GM10248 (cell line): ENCODE measurements around the gene SEPTIN5.

Source experiments
- CTCF ChIA-PET: fragments of 300-600 bp; sonication (Branson Sonifier 250); formaldehyde crosslinking; extraction: SDS; loops from one replicate; lab custom pipeline; 2021; ENCODE audit warnings: antibody characterized with exemption; lab: Yijun Ruan, JAX
- POLR2A ChIA-PET: fragments of 350-650 bp; sonication (Branson Sonifier 250); formaldehyde crosslinking; extraction: SDS; loops from one replicate; lab custom pipeline; 2020; ENCODE audit warnings: antibody characterized with exemption; lab: Yijun Ruan, JAX
- DNase-seq: peaks from one replicate; pipeline ENCODE4 v3.0.0; 2012; ENCODE audit errors: extremely low spot score
- TF ChIP-seq, protein P1 (sequence below): IDR thresholded peaks from 2 replicates; pipeline ENCODE4 v1.5.1; 2012; ENCODE audit warnings: mild to moderate bottlenecking, low read depth; ENCODE audit errors: extremely low read depth, missing control alignments, control extremely low read depth

Gene SEPTIN5

DNA sequence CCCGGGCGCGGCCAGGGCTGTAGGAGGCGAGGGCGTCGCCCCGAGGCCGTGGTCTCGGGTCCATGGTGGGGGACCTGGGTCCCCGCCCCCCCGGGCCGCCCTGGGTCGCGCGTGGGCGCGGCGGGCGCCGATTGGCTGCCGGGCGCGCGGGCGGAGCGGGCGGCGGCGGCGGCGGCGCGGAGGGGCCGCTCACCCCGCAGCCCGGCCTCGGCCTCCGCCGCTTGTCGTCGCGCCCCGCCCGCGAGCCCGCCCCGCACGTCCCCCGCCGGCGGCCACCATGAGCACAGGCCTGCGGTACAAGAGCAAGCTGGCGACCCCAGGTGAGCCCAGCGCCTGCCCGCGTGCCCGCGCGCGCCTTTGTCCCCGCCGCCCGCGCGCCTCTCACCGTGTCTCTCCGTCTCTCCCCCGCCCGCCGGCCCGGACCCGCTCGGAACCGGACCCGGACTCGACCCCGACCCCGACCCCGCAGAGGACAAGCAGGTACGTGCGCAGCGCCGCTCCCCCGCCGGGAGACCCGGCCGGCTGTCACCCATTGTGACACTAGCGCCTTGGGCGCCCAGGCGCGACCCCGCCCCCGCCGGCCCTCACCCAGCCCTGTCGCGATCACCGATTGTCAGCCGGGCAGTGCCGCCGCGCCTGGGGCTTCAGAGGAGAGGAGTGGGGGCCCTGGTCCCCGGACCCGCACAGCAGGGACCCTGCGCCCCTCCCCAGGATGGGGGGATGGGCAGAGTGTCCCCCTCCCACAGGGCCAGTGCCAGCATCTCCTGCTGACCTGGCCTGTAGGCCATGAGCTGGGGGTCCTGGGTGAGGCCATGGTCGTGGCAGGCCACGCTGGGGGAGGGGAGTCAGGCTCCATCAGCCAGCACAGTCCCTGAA lies at the start of gene SEPTIN5:
Gene SEPTIN5 (plus strand): TSS at position 192 of the 876 bp plus-strand sequence. CDS start 86 bp downstream, at position 278.
- POLR2A ChIA-PET = no interaction called here
- CTCF ChIA-PET = no interaction called here
- TF ChIP-seq, protein P1, sequence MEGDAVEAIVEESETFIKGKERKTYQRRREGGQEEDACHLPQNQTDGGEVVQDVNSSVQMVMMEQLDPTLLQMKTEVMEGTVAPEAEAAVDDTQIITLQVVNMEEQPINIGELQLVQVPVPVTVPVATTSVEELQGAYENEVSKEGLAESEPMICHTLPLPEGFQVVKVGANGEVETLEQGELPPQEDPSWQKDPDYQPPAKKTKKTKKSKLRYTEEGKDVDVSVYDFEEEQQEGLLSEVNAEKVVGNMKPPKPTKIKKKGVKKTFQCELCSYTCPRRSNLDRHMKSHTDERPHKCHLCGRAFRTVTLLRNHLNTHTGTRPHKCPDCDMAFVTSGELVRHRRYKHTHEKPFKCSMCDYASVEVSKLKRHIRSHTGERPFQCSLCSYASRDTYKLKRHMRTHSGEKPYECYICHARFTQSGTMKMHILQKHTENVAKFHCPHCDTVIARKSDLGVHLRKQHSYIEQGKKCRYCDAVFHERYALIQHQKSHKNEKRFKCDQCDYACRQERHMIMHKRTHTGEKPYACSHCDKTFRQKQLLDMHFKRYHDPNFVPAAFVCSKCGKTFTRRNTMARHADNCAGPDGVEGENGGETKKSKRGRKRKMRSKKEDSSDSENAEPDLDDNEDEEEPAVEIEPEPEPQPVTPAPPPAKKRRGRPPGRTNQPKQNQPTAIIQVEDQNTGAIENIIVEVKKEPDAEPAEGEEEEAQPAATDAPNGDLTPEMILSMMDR = no peak
- no peak for DNase-seq

DNA sequence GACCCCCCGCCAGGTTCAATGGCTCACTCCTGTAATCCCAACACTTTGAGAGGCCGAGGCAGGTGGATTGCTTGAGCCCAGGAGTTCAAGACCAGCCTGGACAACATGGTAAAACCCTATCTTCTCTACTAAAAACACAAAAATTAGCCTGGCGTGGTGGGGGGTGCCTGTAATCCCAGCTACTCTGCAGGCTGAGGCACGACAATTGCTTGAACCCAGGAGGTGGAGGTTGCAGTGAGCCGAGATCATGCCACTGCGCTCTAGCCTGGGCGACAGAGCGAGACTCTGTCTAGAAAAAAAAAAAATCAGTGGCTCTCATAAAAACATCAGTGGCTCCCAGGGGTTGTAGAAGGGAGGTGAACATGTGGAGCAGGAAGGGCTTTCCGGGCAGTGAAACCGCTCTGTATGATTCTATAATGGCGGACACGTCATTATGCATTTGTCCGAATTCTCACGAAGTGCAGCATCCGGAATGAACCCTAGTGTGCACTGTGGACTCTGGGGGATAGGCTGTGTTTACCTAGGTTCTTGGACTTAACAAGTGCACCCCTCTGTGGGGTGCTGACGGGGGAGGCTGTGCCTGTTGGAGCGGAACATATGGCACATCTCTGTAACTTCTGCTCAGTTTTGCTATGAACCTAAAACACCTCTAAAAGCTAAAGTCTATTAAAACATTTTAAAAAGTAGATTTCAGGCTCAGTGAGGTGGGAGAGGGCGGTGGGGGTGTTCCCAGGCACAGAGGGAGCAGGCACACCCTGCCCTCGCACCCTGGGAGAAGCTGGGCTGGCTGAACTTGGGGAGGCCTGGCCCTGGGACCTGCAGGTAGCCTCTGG lies 49.1 kb upstream of the SEPTIN5 start:
- POLR2A ChIA-PET = no interaction called here
- TF ChIP-seq, protein P1 = no peak
- no peak for DNase-seq
- CTCF ChIA-PET = interaction anchor here (1.4 kb wide), 1 partner anchor 13 kb away, joined by 6 read pairs; no protein-coding TSS in a partner anchor

DNA sequence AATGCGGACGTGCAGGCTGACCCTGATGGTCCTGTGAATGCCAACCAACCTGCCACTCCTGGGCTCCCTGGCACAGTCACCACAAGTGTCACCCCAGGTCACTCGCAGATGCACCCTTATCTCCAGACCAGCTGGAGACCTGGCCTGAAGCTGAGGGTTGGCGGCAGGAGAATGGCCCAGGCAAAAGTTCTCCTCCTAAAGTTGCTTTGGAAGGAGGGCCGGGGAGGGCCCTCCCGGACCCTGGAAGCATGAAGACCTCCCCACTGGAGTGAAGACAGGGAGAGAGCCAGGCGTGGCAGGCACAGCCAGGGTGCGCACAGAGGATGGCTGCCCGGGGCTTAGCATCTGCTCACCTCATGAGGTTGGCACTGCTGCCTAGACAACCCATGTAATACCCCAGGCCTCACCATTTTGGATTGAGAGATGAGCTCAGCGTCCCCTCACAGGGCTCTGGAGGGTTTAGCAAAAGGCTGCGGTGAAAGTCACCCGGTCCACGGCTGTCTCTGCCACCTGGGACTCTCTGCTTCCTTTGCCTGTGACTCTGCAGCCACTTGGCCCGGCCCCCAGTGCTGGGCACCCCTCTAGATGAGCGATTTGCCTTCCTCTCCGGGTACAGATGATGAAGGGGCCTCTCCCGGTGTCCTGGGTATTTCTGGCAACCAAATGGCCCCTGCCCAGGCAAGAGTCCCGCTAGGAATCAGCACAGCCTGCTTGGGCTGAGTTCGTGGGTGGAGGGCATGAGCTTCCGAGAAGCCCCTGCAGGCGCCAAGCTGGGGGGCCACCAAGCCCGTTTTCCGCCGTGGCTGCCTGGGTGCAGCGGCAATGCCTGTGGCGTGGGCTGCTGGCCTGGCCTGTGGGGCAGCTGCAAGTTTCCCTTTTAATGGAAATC lies 48.3 kb upstream of the SEPTIN5 start:
- POLR2A ChIA-PET = no interaction called here
- CTCF ChIA-PET = interaction anchor here (1.2 kb wide), 1 partner anchor 13 kb away, joined by 3 read pairs; no protein-coding TSS in a partner anchor
- peak; percentile 11 for DNase-seq
- TF ChIP-seq, protein P1 = no peak

DNA sequence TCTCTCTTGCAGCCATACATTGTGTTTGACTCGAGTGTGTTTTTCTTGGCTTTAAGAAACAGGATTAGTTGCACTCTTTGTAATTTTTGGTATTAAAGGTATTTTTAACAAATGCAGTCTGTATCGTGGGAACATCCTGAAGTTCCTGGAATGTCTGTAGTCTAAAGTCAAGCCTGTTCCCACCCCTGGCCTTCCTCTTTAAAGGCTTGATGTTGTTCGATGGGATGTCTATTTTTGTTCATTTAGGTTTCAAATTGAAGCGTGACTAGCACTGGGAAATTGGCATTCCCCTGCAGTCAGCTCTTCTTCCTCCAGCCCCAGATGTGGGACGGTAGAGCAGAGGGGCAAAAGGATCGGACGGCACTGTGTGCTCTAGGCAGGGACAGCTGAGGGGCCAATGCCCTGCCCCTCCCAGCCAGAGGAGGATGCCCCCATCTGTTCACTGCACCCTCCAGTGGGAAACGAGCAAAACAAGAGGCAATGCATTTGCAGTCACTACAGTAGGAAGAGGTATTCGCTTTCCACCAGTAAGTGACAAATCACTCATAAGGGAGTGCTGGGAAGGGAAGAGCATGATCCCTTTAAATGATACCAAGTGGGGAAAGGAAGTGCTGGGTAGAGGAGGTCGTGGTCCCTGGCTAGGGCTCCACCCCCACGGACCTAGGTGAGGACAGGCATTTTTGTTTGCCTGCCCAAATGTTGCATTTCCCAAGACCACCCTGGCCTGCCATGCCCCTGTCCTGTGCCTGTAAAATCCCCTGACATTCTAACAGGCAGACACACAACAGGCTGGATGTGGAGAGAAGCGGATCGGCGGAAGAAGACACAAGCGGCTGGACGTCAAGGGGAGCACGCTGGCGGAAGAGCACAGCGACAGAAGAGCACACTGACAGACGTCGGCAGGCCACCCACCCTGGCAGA lies 47.4 kb upstream of the SEPTIN5 start:
- TF ChIP-seq, protein P1 = no peak
- DNase-seq = peak; percentile 11
- POLR2A ChIA-PET = no interaction called here
- CTCF ChIA-PET = interaction anchor here (1.2 to 1.7 kb wide), 2 partner anchors 12 kb away, joined by 3 to 6 read pairs; no protein-coding TSS in a partner anchor

DNA sequence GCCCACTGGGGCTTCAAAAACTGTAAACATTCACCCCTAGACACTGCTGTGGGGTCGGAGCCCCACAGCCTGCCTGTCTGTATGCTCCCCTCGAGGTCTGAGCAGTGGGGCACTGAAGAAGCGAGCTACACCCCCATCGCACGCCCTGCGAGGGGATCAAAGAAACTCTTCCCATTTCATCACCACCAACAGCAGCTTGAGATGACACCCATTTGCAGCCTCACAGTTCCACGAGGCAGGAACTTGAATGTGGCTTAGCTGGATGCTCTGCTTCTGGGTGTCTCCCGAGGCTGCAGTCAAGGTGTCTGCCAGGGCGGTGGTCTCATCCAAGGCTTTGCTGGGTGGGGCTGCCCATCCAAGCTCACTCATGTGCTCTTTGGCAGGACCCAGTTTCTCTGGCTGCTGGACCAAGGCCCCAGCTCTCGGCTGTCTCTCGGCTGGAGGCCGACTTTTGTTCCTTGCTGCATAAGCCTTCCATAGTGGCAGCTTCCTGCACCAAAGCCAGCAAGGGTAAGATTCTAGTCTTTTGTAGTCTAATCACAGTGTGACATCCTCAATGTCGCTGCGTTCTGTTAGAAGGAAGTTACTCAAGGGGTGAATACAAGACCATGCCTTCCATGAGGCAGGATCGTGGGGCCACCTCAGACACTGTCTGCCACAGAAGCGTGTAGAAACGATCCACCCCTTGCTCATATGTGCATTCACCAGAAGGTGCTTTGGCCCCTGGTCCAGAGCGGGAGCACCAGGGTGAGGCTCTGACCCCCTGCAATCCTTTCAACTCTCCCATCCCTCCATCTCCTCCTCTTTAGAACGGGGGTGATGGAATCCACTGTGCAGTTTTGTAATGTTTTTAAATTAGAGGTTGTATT lies 46.2 kb upstream of the SEPTIN5 start:
- CTCF ChIA-PET = interaction anchor here (1.7 kb wide), 1 partner anchor 11 kb away, joined by 6 read pairs; no protein-coding TSS in a partner anchor
- POLR2A ChIA-PET = no interaction called here
- TF ChIP-seq, protein P1 = no peak
- peak; percentile 14 for DNase-seq
